SK-N-DZ (cell line): Measurements from ENCODE around the gene MRPL27.

Experiments
- DNase-seq: peaks from one replicate; pipeline ENCODE4 v3.0.0-alpha.2; 2015; ENCODE audit warnings: low spot score
- small RNA-seq, 2 experiments: library from RNA; depleted of rRNA; stranded (forward); fragments of <200 nt; gene quantifications; one replicate each; pipeline ENCODE3, GENCODE V24; 2014

MRPL27 gene

DNA sequence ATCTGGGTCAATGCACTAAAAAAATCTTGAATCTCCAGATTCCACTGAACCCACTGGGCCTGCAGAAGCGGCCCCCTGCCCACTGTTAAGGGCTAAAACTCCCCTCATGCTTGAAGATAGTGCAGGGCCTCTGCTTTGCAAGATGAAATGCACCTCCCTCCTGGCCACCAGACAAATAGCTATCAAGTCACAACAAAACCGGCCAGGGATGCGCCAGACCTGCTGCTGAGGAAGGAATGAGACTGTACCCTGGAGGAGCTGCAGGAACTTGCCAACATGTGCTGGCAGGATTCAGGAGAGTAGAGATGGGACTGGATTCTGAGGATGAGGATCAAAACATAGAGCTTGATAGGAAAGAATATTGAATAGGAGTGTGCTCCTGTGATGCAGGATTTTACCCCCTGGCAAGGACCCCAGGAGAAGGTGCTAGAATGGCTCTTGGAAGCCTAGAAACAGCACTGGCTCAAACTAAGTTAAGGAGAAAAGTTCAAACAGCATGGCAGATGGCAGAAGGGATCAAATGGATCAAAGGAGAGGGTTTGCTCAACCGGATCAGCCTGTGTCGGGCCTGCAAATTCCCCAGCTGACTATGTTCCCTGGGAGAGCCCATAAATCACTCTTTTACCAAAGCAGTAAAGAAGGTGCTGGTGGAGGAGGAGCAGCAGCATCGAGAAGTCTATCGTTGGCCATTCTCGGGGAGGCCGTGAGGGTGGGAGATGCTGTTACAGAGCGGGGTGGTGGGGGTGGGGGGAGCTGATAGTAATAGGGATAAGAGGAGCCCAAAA lies 54.3 kb downstream of the MRPL27 start:
- no peak for DNase-seq

Small RNA genes lying within 50 kb of the gene (small RNA-seq; reads per million reads assigned to genes)
- gene RF00019, result 0 reads per million in 2 experiments
